Stimulated activated memory B cell treated with anti-CD40 and anti-IgM and Interleukin-4, amounts not matched to agents 10 μg/mL and 1 μg/mL and 100 μg/mL, for 72 hours (primary cell): ENCODE results near the gene TRIM41.
A peak's percentile ranks its signal among the peaks of the same experiment; 100 is the strongest.

Source experiments
- ATAC-seq: fragments of 150-1000 bp; cut with Tn5 transposase; 2 replicates; pipeline ENCODE4 v1.10.0; 2021
- H3K27ac Mint-ChIP-seq: one replicate; pipeline ENCODE4 v1.8.0; 2022; ENCODE audit warnings: mild to moderate bottlenecking, mixed read lengths
- H3K27me3 Mint-ChIP-seq: one replicate; pipeline ENCODE4 v1.8.0; 2022; ENCODE audit warnings: mixed read lengths
- H3K36me3 Mint-ChIP-seq: one replicate; pipeline ENCODE4 v1.8.0; 2022; ENCODE audit warnings: mixed read lengths
- H3K4me1 Mint-ChIP-seq: one replicate; pipeline ENCODE4 v1.8.0; 2022; ENCODE audit warnings: mixed read lengths
- H3K4me3 Mint-ChIP-seq: one replicate; pipeline ENCODE4 v1.8.0; 2022; ENCODE audit warnings: mild to moderate bottlenecking, moderate library complexity, mixed read lengths
- H3K9me3 Mint-ChIP-seq: one replicate; pipeline ENCODE4 v1.8.0; 2022; ENCODE audit warnings: mixed read lengths

TRIM41 gene

GRCh38 chr5:181231432-181231831, 8.4 kb downstream of the TRIM41 start:
- H3K9me3 Mint-ChIP-seq: no peaks in the 10 kb centered on the region
- H3K27ac Mint-ChIP-seq: peak overlapping the region; percentile 51
- H3K4me3 Mint-ChIP-seq: no peak overlapping the region
- peaks cover 10% of the 10 kb centered on the region for H3K4me1 Mint-ChIP-seq
- no peak for ATAC-seq
- peaks cover 62% of the 10 kb centered on the region for H3K36me3 Mint-ChIP-seq
- no peaks in the 10 kb centered on the region for H3K27me3 Mint-ChIP-seq

GRCh38 chr5:181232593-181232992, 9.5 kb downstream of the TRIM41 start:
- Mint-ChIP-seq H3K36me3 (peaks cover 74% of the 10 kb centered on the region), H3K4me3 (no peak overlapping the region), H3K9me3 (no peaks in the 10 kb centered on the region), H3K27ac (no peak overlapping the region), H3K27me3 (no peaks in the 10 kb centered on the region), H3K4me1 (peaks cover 10% of the 10 kb centered on the region)
- no peak for ATAC-seq

GRCh38 chr5:181233088-181233800, 10.2 kb downstream of the TRIM41 start:
- Mint-ChIP-seq H3K4me3 (no peak overlapping the region), H3K4me1 (peaks cover 16% of the 10 kb centered on the region), H3K9me3 (no peaks in the 10 kb centered on the region), H3K27ac (peak overlapping the region; percentile 4), H3K27me3 (no peaks in the 10 kb centered on the region), H3K36me3 (peaks cover 80% of the 10 kb centered on the region)
- no peak for ATAC-seq

- Mint-ChIP-seq H3K27ac (peak overlapping the region; percentile 4), H3K36me3 (peaks cover 87% of the 10 kb centered on the region), H3K4me3 (no peak overlapping the region), H3K27me3 (no peaks in the 10 kb centered on the region), H3K9me3 (no peaks in the 10 kb centered on the region), H3K4me1 (peaks cover 23% of the 10 kb centered on the region)
- ATAC-seq: peak; percentile 25
Observed at GRCh38 chr5:181233801-181234454, 10.8 kb downstream of the TRIM41 start.

- Mint-ChIP-seq H3K4me1 (peaks cover 22% of the 10 kb centered on the region), H3K27ac (peak overlapping the region; percentile 10)
- ATAC-seq: no peak
Observed at GRCh38 chr5:181234455-181235306, 11.6 kb downstream of the TRIM41 start.

GRCh38 chr5:181235323-181235688, 12.2 kb downstream of the TRIM41 start:
- H3K36me3 Mint-ChIP-seq: peaks cover 86% of the 10 kb centered on the region
- ATAC-seq: no peak
- H3K27ac Mint-ChIP-seq: peak overlapping the region; percentile 10
- H3K27me3 Mint-ChIP-seq: no peaks in the 10 kb centered on the region
- H3K9me3 Mint-ChIP-seq: no peaks in the 10 kb centered on the region
- H3K4me3 Mint-ChIP-seq: no peak overlapping the region
- H3K4me1 Mint-ChIP-seq: peaks cover 18% of the 10 kb centered on the region

More at GRCh38 chr5:181234455-181235306, 11.6 kb downstream of the TRIM41 start:
- Mint-ChIP-seq H3K27me3 (no peaks in the 10 kb centered on the region), H3K36me3 (peaks cover 87% of the 10 kb centered on the region), H3K9me3 (no peaks in the 10 kb centered on the region), H3K4me3 (no peak overlapping the region)

- no peaks in the 10 kb centered on the region for H3K9me3 Mint-ChIP-seq
- peak overlapping the region; percentile 10 for H3K27ac Mint-ChIP-seq
- peaks cover 86% of the 10 kb centered on the region for H3K36me3 Mint-ChIP-seq
- no peaks in the 10 kb centered on the region for H3K27me3 Mint-ChIP-seq
- H3K4me3 Mint-ChIP-seq: no peak overlapping the region
- peaks cover 20% of the 10 kb centered on the region for H3K4me1 Mint-ChIP-seq
- no peak for ATAC-seq
Observed at GRCh38 chr5:181235689-181236366, 12.7 kb downstream of the TRIM41 start.

GRCh38 chr5:181236471-181236870, 13.4 kb downstream of the TRIM41 start:
- Mint-ChIP-seq H3K9me3 (no peaks in the 10 kb centered on the region), H3K27ac (no peak overlapping the region), H3K36me3 (peaks cover 86% of the 10 kb centered on the region), H3K4me1 (peaks cover 27% of the 10 kb centered on the region), H3K27me3 (no peaks in the 10 kb centered on the region), H3K4me3 (no peak overlapping the region)
- ATAC-seq: no peak

GRCh38 chr5:181236954-181237641, 14.0 kb downstream of the TRIM41 start:
- Mint-ChIP-seq H3K36me3 (peaks cover 86% of the 10 kb centered on the region), H3K27ac (no peak overlapping the region), H3K4me3 (no peak overlapping the region), H3K27me3 (no peaks in the 10 kb centered on the region), H3K9me3 (no peaks in the 10 kb centered on the region), H3K4me1 (peaks cover 33% of the 10 kb centered on the region)
- no peak for ATAC-seq

- Mint-ChIP-seq H3K9me3 (no peaks in the 10 kb centered on the region), H3K36me3 (peaks cover 89% of the 10 kb centered on the region), H3K4me3 (no peak overlapping the region), H3K4me1 (peaks cover 40% of the 10 kb centered on the region), H3K27me3 (no peaks in the 10 kb centered on the region), H3K27ac (peak overlapping the region; percentile 47)
- no peak for ATAC-seq
Observed at GRCh38 chr5:181237729-181238385, 14.8 kb downstream of the TRIM41 start.

- no peaks in the 10 kb centered on the region for H3K27me3 Mint-ChIP-seq
- no peak overlapping the region for H3K27ac Mint-ChIP-seq
- no peak for ATAC-seq
- H3K4me1 Mint-ChIP-seq: peaks cover 45% of the 10 kb centered on the region
- no peaks in the 10 kb centered on the region for H3K9me3 Mint-ChIP-seq
- no peak overlapping the region for H3K4me3 Mint-ChIP-seq
- peaks cover 87% of the 10 kb centered on the region for H3K36me3 Mint-ChIP-seq
Observed at GRCh38 chr5:181239062-181239663, 16.1 kb downstream of the TRIM41 start.

GRCh38 chr5:181241393-181241975, 18.4 kb downstream of the TRIM41 start:
- H3K27me3 Mint-ChIP-seq: no peaks in the 10 kb centered on the region
- peak overlapping the region; percentile 100 for H3K27ac Mint-ChIP-seq
- ATAC-seq: no peak
- H3K4me3 Mint-ChIP-seq: peak overlapping the region; percentile 100
- H3K36me3 Mint-ChIP-seq: peaks cover 67% of the 10 kb centered on the region
- peaks cover 63% of the 10 kb centered on the region for H3K4me1 Mint-ChIP-seq
- H3K9me3 Mint-ChIP-seq: no peaks in the 10 kb centered on the region

- Mint-ChIP-seq H3K4me1 (peaks cover 67% of the 10 kb centered on the region), H3K4me3 (peak overlapping the region; percentile 100), H3K36me3 (peaks cover 61% of the 10 kb centered on the region), H3K9me3 (no peaks in the 10 kb centered on the region), H3K27ac (peak overlapping the region; percentile 100), H3K27me3 (no peaks in the 10 kb centered on the region)
- no peak for ATAC-seq
Observed at GRCh38 chr5:181242031-181242451, 19.0 kb downstream of the TRIM41 start.
